Activated B cell treated with CpG ODN at 0.5 μM for 24 hours (primary cell): ENCODE measurements around the gene GIPC1. TPM values are rescaled to one million over a fixed set of nuclear protein-coding genes. Genes with fewer than 3 reads are reported as not detected.

Source experiments
- ATAC-seq: fragments of 200-7000 bp; cut with Tn5 transposase; one replicate; pipeline ENCODE4 v1.10.0; 2021; ENCODE audit warnings: low read depth, mild to moderate bottlenecking, moderate library complexity
- CTCF ChIA-PET: fragments of 350-600 bp; sonication (Branson Sonifier 250); formaldehyde crosslinking; loops from one replicate; lab custom pipeline; 2021; ENCODE audit warnings: antibody characterized with exemption; lab: Charles Lee
- POLR2A ChIA-PET: fragments of 350-600 bp; sonication (Branson Sonifier 250); formaldehyde crosslinking; loops from one replicate; lab custom pipeline; 2021; ENCODE audit warnings: antibody characterized with exemption; lab: Charles Lee
- DNase-seq: peaks from one replicate; pipeline ENCODE4 v3.0.0; 2022
- H3K27ac Mint-ChIP-seq: one replicate; pipeline ENCODE4 v1.8.0; 2020; ENCODE audit warnings: mixed read lengths
- H3K27me3 Mint-ChIP-seq: one replicate; pipeline ENCODE4 v1.8.0; 2021; ENCODE audit warnings: mixed read lengths
- H3K36me3 Mint-ChIP-seq: one replicate; pipeline ENCODE4 v1.8.0; 2021; ENCODE audit warnings: low read depth, mixed read lengths
- H3K4me1 Mint-ChIP-seq: one replicate; pipeline ENCODE4 v1.8.0; 2021; ENCODE audit warnings: mixed read lengths
- H3K4me3 Mint-ChIP-seq: one replicate; pipeline ENCODE4 v1.8.0; 2020; ENCODE audit warnings: mild to moderate bottlenecking, mixed read lengths
- H3K9me3 Mint-ChIP-seq: one replicate; pipeline ENCODE4 v1.8.0; 2020; ENCODE audit warnings: mixed read lengths
- CTCF ChIP-seq: fragments of 200-600 bp; IDR thresholded peaks from one replicate; pipeline ENCODE4 v1.8.0; 2022; ENCODE audit warnings: antibody characterized with exemption, mild to moderate bottlenecking
- intact Hi-C: fragments of 100-400 bp; cut with micrococcal nuclease; formaldehyde crosslinking; loops from one replicate; pipeline ENCODE4 v1.15.1; 2024
- total RNA-seq: library from RNA; stranded (reverse); gene quantifications from 2 replicates; pipeline ENCODE4 v1.2.3, GENCODE V29; 2022

GIPC1 gene
- total RNA-seq, 1 donor from 2014 or later: 15.3 TPM

- H3K4me3 Mint-ChIP-seq: no peak overlapping the region
- no peak overlapping the region for H3K27ac Mint-ChIP-seq
- TF ChIP-seq CTCF: no peak
- CTCF ChIA-PET: interaction anchor here (0.8 to 1.0 kb wide), 2 partner anchors 72 to 341 kb away, joined by 3 read pairs; partner anchors contain the start of gene ASF1B
- ATAC-seq (no peak), DNase-seq (no peak)
- intact Hi-C loops: loop anchor here (10.0 kb wide), 1 partner anchor 403 kb away; the partner anchor contains the start of gene MISP3
- H3K4me1 Mint-ChIP-seq: peaks cover 13% of the 10 kb centered on the region
- POLR2A ChIA-PET: interaction anchor here (1.0 to 1.9 kb wide), 2 partner anchors 18 to 123 kb away, joined by 3 to 5 read pairs; partner anchors contain the start of gene GIPC1
- no peaks in the 10 kb centered on the region for H3K9me3 Mint-ChIP-seq
- peaks cover 3% of the 10 kb centered on the region for H3K36me3 Mint-ChIP-seq
- peaks cover 22% of the 10 kb centered on the region for H3K27me3 Mint-ChIP-seq
Measured at GRCh38 chr19:14478113-14478545, 17.8 kb downstream of the GIPC1 start.

- intact Hi-C loops: loop anchor here (10.0 kb wide), 1 partner anchor 403 kb away; the partner anchor contains the start of gene MISP3
- Mint-ChIP-seq H3K27me3 (peaks cover 28% of the 10 kb centered on the region), H3K4me1 (peaks cover 19% of the 10 kb centered on the region), H3K4me3 (no peak overlapping the region), H3K27ac (no peak overlapping the region), H3K9me3 (no peaks in the 10 kb centered on the region), H3K36me3 (peaks cover 3% of the 10 kb centered on the region)
- no peak for TF ChIP-seq CTCF
- no peak for ATAC-seq
- ChIA-PET POLR2A (interaction anchor here (0.5 to 1.0 kb wide), 2 partner anchors 122 to 341 kb away, joined by 3 read pairs; partner anchors contain the start of gene ASF1B), CTCF (no interaction called here)
- no peak for DNase-seq
Measured at GRCh38 chr19:14477418-14478112, 18.4 kb downstream of the GIPC1 start.

GRCh38 chr19:14476673-14477401 lies 19.1 kb downstream of the GIPC1 start:
- Mint-ChIP-seq H3K27me3 (peaks cover 28% of the 10 kb centered on the region), H3K36me3 (peaks cover 3% of the 10 kb centered on the region), H3K4me3 (no peak overlapping the region), H3K4me1 (peaks cover 24% of the 10 kb centered on the region), H3K9me3 (no peaks in the 10 kb centered on the region), H3K27ac (no peak overlapping the region)
- intact Hi-C loops: loop anchor here (10.0 kb wide), 1 partner anchor 402 kb away; the partner anchor contains the start of gene MISP3
- ChIA-PET CTCF (no interaction called here), POLR2A (interaction anchor here (0.5 kb wide), 1 partner anchor 340 kb away, joined by 3 read pairs; the partner anchor contains the start of gene ASF1B)
- TF ChIP-seq CTCF: no peak
- no peak for DNase-seq
- no peak for ATAC-seq

GRCh38 chr19:14476327-14476672 lies 19.6 kb downstream of the GIPC1 start:
- Mint-ChIP-seq H3K4me3 (no peak overlapping the region), H3K36me3 (peaks cover 3% of the 10 kb centered on the region), H3K27ac (no peak overlapping the region), H3K4me1 (peaks cover 25% of the 10 kb centered on the region), H3K9me3 (no peaks in the 10 kb centered on the region), H3K27me3 (peaks cover 28% of the 10 kb centered on the region)
- DNase-seq (no peak), ATAC-seq (no peak)
- no peak for TF ChIP-seq CTCF
- CTCF ChIA-PET: no interaction called here
- POLR2A ChIA-PET: no interaction called here
- intact Hi-C loops: loop anchor here (10.0 kb wide), 1 partner anchor 401 kb away; the partner anchor contains the start of gene MISP3
